Endothelial cell of umbilical vein (primary cell): ENCODE data around the gene RARS1. TPM values are rescaled to one million over a fixed set of nuclear protein-coding genes. Genes with fewer than 3 reads are reported as not detected.

Source experiments
- BruUV-seq: library from RNA; stranded (reverse); fragments of 400-500 nt; replicated peaks from 2 replicates; lab custom pipeline; 2021; lab: Mats Ljungman, UMichigan
- CTCF ChIA-PET: fragments of 300-600, 350-600 bp; sonication (Branson Sonifier 250); formaldehyde crosslinking; loops from one replicate; lab custom pipeline; 2021; ENCODE audit warnings: antibody characterized with exemption, inconsistent platforms; lab: Charles Lee
- POLR2A ChIA-PET: fragments of 300-600, 350-600 bp; sonication (Branson Sonifier 250); formaldehyde crosslinking; loops from one replicate; lab custom pipeline; 2021; ENCODE audit warnings: antibody characterized with exemption, inconsistent platforms; lab: Charles Lee
- DNase-seq: peaks from one replicate; pipeline ENCODE4 v3.0.0-alpha.2; 2011; ENCODE audit warnings: low read depth, low spot score
- FAIRE-seq: peaks from 2 replicates; lab custom pipeline; 2011; peaks lifted over from hg19 to GRCh38; lab: Jason Lieb, UNC
- H2AFZ ChIP-seq: 2 replicates; pipeline ENCODE4 v1.6.0; 2012; ENCODE audit warnings: low read depth, low read length, control low read depth, inconsistent platforms
- H3K27ac ChIP-seq: 2 replicates; pipeline ENCODE4 v1.5.1; 2011; ENCODE audit warnings: low read depth, mild to moderate bottlenecking, control low read depth, low read length, moderate library complexity; ENCODE audit not compliant: insufficient read depth
- H3K27me3 ChIP-seq, 2 experiments: 2 replicates each; pipeline versions ENCODE4 v1.6.0 to v1.6.1; 2011; ENCODE audit warnings: low read length in 2 of 2, mixed read lengths in 1 of 2; ENCODE audit not compliant: control insufficient read depth in 2 of 2, insufficient read depth in 2 of 2
- H3K36me3 ChIP-seq, 2 experiments: 2 replicates in 1 of 2; 3 replicates in 1 of 2; pipeline ENCODE4 v1.5.1; 2011; ENCODE audit warnings: low read length in 2 of 2, mild to moderate bottlenecking in 1 of 2, moderate library complexity in 1 of 2; ENCODE audit not compliant: control insufficient read depth in 2 of 2, insufficient read depth in 2 of 2; ENCODE audit errors: extremely low read depth in 1 of 2
- H3K4me1 ChIP-seq: 3 replicates; pipeline ENCODE4 v1.5.1; 2011; ENCODE audit warnings: mild to moderate bottlenecking, low read length; ENCODE audit not compliant: control insufficient read depth, insufficient read depth; ENCODE audit errors: extremely low read depth
- H3K4me2 ChIP-seq: 2 replicates; pipeline ENCODE4 v1.6.1; 2011; ENCODE audit warnings: low read length, control low read depth, mixed read lengths; ENCODE audit not compliant: insufficient read depth
- H3K4me3 ChIP-seq, 3 experiments: fragments of 200-600 bp in 1 of 3; sonication (generic), shearing (Covaris generic) in 1 of 3; replicated peaks in 1 of 3; 2 replicates each; pipeline ENCODE4 v1.5.1; 2011 to 2016; ENCODE audit warnings: control low read depth in 3 of 3, low read length in 3 of 3, mild to moderate bottlenecking in 2 of 3, inconsistent platforms in 1 of 3, low read depth in 1 of 3, moderate library complexity in 1 of 3; ENCODE audit not compliant: insufficient read depth in 1 of 3
- H3K79me2 ChIP-seq: 2 replicates; pipeline ENCODE4 v1.6.0; 2012; ENCODE audit warnings: low read length, inconsistent platforms; ENCODE audit not compliant: control insufficient read depth, insufficient read depth
- H3K9ac ChIP-seq: replicated peaks from 2 replicates; pipeline ENCODE3; 2011; ENCODE audit warnings: low read length, control low read depth; ENCODE audit not compliant: insufficient read depth; ENCODE audit errors: extremely low read depth
- H3K9me1 ChIP-seq: replicated peaks from 3 replicates; pipeline ENCODE4 v1.6.0; 2011; ENCODE audit warnings: mild to moderate bottlenecking, low read length; ENCODE audit not compliant: control insufficient read depth, insufficient read depth; ENCODE audit errors: extremely low read depth
- H3K9me3 ChIP-seq: replicated peaks from 2 replicates; pipeline ENCODE4 v1.5.1; 2012; ENCODE audit warnings: low read length, inconsistent platforms; ENCODE audit not compliant: control insufficient read depth, insufficient read depth
- H4K20me1 ChIP-seq: replicated peaks from 2 replicates; pipeline ENCODE3; 2011; ENCODE audit warnings: mild to moderate bottlenecking, low read length; ENCODE audit not compliant: control insufficient read depth, insufficient read depth; ENCODE audit errors: extremely low read depth
- CTCF ChIP-seq, 2 donors: IDR thresholded peaks; 1 replicate in 1 of 2; 2 replicates in 1 of 2; pipeline ENCODE4 v1.5.1; 2011; ENCODE audit warnings: low read length in 2 of 2, mild to moderate bottlenecking in 2 of 2, moderate library complexity in 2 of 2, control low read depth in 1 of 2, inconsistent platforms in 1 of 2, low read depth in 1 of 2; ENCODE audit not compliant: insufficient read depth in 1 of 2; ENCODE audit errors: extremely low read depth in 1 of 2
- JUN ChIP-seq: IDR thresholded peaks from 2 replicates; pipeline ENCODE4 v1.6.1; 2011; ENCODE audit warnings: borderline replicate concordance, low read depth; ENCODE audit not compliant: insufficient read length, insufficient read depth
- MAX ChIP-seq: IDR thresholded peaks from 2 replicates; pipeline ENCODE4 v1.6.1; 2011; ENCODE audit not compliant: insufficient read depth, insufficient read length
- MYC ChIP-seq: IDR thresholded peaks from one replicate; pipeline ENCODE4 v1.6.1; 2011; ENCODE audit warnings: mild to moderate bottlenecking, low read depth, low read length
- POLR2AphosphoS5 ChIP-seq: IDR thresholded peaks from 2 replicates; pipeline ENCODE4 v1.6.1; 2012; ENCODE audit warnings: low read depth, mild to moderate bottlenecking, control low read depth, low read length, moderate library complexity; ENCODE audit not compliant: insufficient read depth
- dilution Hi-C: fragments of 300-500 bp; cut with MboI; formaldehyde crosslinking; loops from one replicate; pipeline ENCODE4 v1.15.0; 2019; ENCODE audit warnings: low sequenced_read_pairs; ENCODE audit not compliant: extremely low pct_ligation_motif_present
- intact Hi-C: fragments of 100-400 bp; cut with micrococcal nuclease; formaldehyde crosslinking; loops from one replicate; pipeline ENCODE4 v1.10.0; 2022
- polyA plus RNA-seq, 4 experiments: library from polyadenylated mRNA; depleted of rRNA in 3 of 4; stranded (reverse) in 3 of 4; unstranded in 1 of 4; fragments of >200 nt; gene quantifications; 2 replicates each; pipeline versions ENCODE4 v1.2.1 to v1.2.3, GENCODE V29; 2011 to 2012; ENCODE audit warnings: missing spikeins in 1 of 4
- total RNA-seq: library from RNA; stranded (reverse); gene quantifications from 2 replicates; pipeline ENCODE4 v1.2.3, GENCODE V29; 2021

Gene RARS1
- total and polyA plus RNA-seq, 2 donors (not counting 3 experiments of a cell fraction or from before 2014, with no cell fraction given) = 28.0 to 104 TPM

- dilution Hi-C loops (no loop called here), intact Hi-C loops (no loop called here)
- BruUV-seq = no TSS peak
- FAIRE-seq (no peak), DNase-seq (no peak)
- peaks cover 4% of the 10 kb centered on the region for H3K79me2 ChIP-seq
- CTCF ChIA-PET = no interaction called here
- H3K27ac ChIP-seq = no peak overlapping the region
- no peaks in the 10 kb centered on the region for H3K9me3 ChIP-seq
- H3K9ac ChIP-seq = no peak overlapping the region
- POLR2A ChIA-PET = no interaction called here
- H3K4me2 ChIP-seq = no peak overlapping the region
- TF ChIP-seq MAX = no peak
- no peak for TF ChIP-seq CTCF (IDR thresholded peaks at IDR 0.05; ENCODE audit: extremely low read depth in 1 of 2, insufficient read depth in 1 of 2, low read depth in 1 of 2, low read length in 2 of 2)
- TF ChIP-seq MYC = no peak
- no peak for TF ChIP-seq POLR2AphosphoS5
- TF ChIP-seq JUN = no peak
- no peaks in the 10 kb centered on the region for H4K20me1 ChIP-seq
- no peak overlapping the region for H2AFZ ChIP-seq
- no peaks in the 10 kb centered on the region for H3K9me1 ChIP-seq
- no peaks in the 10 kb centered on the region for H3K27me3 ChIP-seq
- H3K4me3 ChIP-seq = no peak overlapping the region
- H3K4me1 ChIP-seq = no peaks in the 10 kb centered on the region
- peaks cover 22 to 26% of the 10 kb centered on the region in 2 experiments for H3K36me3 ChIP-seq
Observed at GRCh38 chr5:168494057-168494555, 7.8 kb downstream of the RARS1 start.
